ENCODE results near the gene NUP214.

The NUP214 gene

GRCh38 chr9:131116281-131117120 lies 8.9 kb upstream of the NUP214 start:
- no peak for TF ChIP-seq CTCF (IDR thresholded peaks at IDR 0.05; ENCODE audit: low read depth, low read length, missing control alignments)
- H3K4me3 ChIP-seq (replicated peaks; ENCODE audit: low read depth, low read length) = no peak overlapping the region
- DNase-seq (ENCODE audit: extremely low read depth, low read depth) = no peak

GRCh38 chr9:131117121-131117761 lies 8.1 kb upstream of the NUP214 start:
- no peak overlapping the region for H3K4me3 ChIP-seq (replicated peaks; ENCODE audit: low read depth, low read length)

GRCh38 chr9:131117762-131118145 lies 7.6 kb upstream of the NUP214 start:
- no peak overlapping the region for H3K4me3 ChIP-seq (replicated peaks; ENCODE audit: low read depth, low read length)
- no peak for TF ChIP-seq CTCF (IDR thresholded peaks at IDR 0.05; ENCODE audit: low read depth, low read length, missing control alignments)
- DNase-seq (ENCODE audit: extremely low read depth, low read depth) = no peak

More at GRCh38 chr9:131117121-131117761, 8.1 kb upstream of the NUP214 start:
- TF ChIP-seq CTCF (IDR thresholded peaks at IDR 0.05; ENCODE audit: low read depth, low read length, missing control alignments) = no peak
- DNase-seq (ENCODE audit: extremely low read depth, low read depth) = no peak

GRCh38 chr9:131119600-131119999 lies 5.8 kb upstream of the NUP214 start:
- no peak for TF ChIP-seq CTCF (IDR thresholded peaks at IDR 0.05; ENCODE audit: low read depth, low read length, missing control alignments)
- DNase-seq (ENCODE audit: extremely low read depth, low read depth) = no peak
- no peak overlapping the region for H3K4me3 ChIP-seq (replicated peaks; ENCODE audit: low read depth, low read length)

GRCh38 chr9:131120620-131121228 lies 4.7 kb upstream of the NUP214 start:
- no peak for DNase-seq (ENCODE audit: extremely low read depth, low read depth)
- H3K4me3 ChIP-seq (replicated peaks; ENCODE audit: low read depth, low read length) = no peak overlapping the region
- TF ChIP-seq CTCF (IDR thresholded peaks at IDR 0.05; ENCODE audit: low read depth, low read length, missing control alignments) = no peak

- no peak for TF ChIP-seq CTCF (IDR thresholded peaks at IDR 0.05; ENCODE audit: low read depth, low read length, missing control alignments)
- no peak overlapping the region for H3K4me3 ChIP-seq (replicated peaks; ENCODE audit: low read depth, low read length)
- no peak for DNase-seq (ENCODE audit: extremely low read depth, low read depth)
Observed at GRCh38 chr9:131121346-131121745, 4.0 kb upstream of the NUP214 start.

Data from HFF-Myc (cell line).